Hepatocyte (in vitro differentiated cells): Measurements from ENCODE around the gene VAMP1. TPM values are rescaled to one million over a fixed set of nuclear protein-coding genes. Genes with fewer than 3 reads are reported as not detected.

Experiments used
- DNase-seq: peaks from one replicate; pipeline ENCODE4 v3.0.0-alpha.2; 2016; ENCODE audit warnings: low spot score
- H2AFZ ChIP-seq: fragments of 200-600 bp; sonication (generic); 2 replicates; pipeline ENCODE4 v1.6.0; 2016; ENCODE audit warnings: antibody characterized with exemption, mild to moderate bottlenecking
- H3K27ac ChIP-seq: fragments of 200-600 bp; sonication (generic); 2 replicates; pipeline ENCODE4 v1.5.1; 2016; ENCODE audit warnings: mild to moderate bottlenecking
- H3K27me3 ChIP-seq: fragments of 200-600 bp; sonication (generic); 2 replicates; pipeline ENCODE4 v1.6.1; 2016
- H3K36me3 ChIP-seq: fragments of 200-600 bp; sonication (generic); replicated peaks from 2 replicates; pipeline ENCODE4 v1.5.1; 2016; ENCODE audit warnings: low read depth; ENCODE audit not compliant: insufficient read depth
- H3K4me1 ChIP-seq: fragments of 200-600 bp; sonication (generic); 2 replicates; pipeline ENCODE4 v1.5.1; 2016; ENCODE audit warnings: mild to moderate bottlenecking, moderate library complexity; ENCODE audit not compliant: insufficient read depth
- H3K4me2 ChIP-seq: fragments of 200-600 bp; sonication (generic); 2 replicates; pipeline ENCODE4 v1.6.0; 2016
- H3K4me3 ChIP-seq: fragments of 200-600 bp; sonication (generic); 2 replicates; pipeline ENCODE4 v1.5.1; 2016; ENCODE audit warnings: mild to moderate bottlenecking
- H3K79me2 ChIP-seq: fragments of 200-600 bp; sonication (generic); 2 replicates; pipeline ENCODE4 v1.6.0; 2017; ENCODE audit warnings: mild to moderate bottlenecking
- H3K9me2 ChIP-seq: fragments of 200-600 bp; sonication (generic); replicated peaks from 2 replicates; pipeline ENCODE4 v1.6.0; 2017; ENCODE audit warnings: mild to moderate bottlenecking; ENCODE audit not compliant: insufficient read depth
- H3K9me3 ChIP-seq: fragments of 200-600 bp; sonication (generic); 2 replicates; pipeline ENCODE4 v1.5.1; 2016; ENCODE audit warnings: low read depth, mild to moderate bottlenecking
- H4K20me1 ChIP-seq: fragments of 200-600 bp; sonication (generic); 2 replicates; pipeline ENCODE4 v1.6.0; 2016; ENCODE audit warnings: mild to moderate bottlenecking; ENCODE audit not compliant: insufficient read depth, poor library complexity, severe bottlenecking
- EZH2 ChIP-seq: fragments of 200-600 bp; sonication (generic); IDR thresholded peaks from 2 replicates; pipeline ENCODE4 v1.6.1; 2016; ENCODE audit warnings: antibody characterized with exemption, mild to moderate bottlenecking, borderline replicate concordance
- EZH2phosphoT487 ChIP-seq: fragments of 200-600 bp; sonication (generic); IDR thresholded peaks from one replicate; pipeline ENCODE4 v1.6.1; 2018; ENCODE audit warnings: antibody characterized with exemption, mild to moderate bottlenecking, low read depth, moderate library complexity; ENCODE audit not compliant: unreplicated experiment, severe bottlenecking
- WGBS: methylation state at CpG from one replicate; pipeline ENCODE4 v1.1.6; 2016; ENCODE audit warnings: low lambda C conversion rate; ENCODE audit errors: missing lambda C conversion rate; 5-methylcytosine and 5-hydroxymethylcytosine counted together
- polyA plus RNA-seq: library from polyadenylated mRNA; unstranded; fragments of >200 nt; fragmentation: Nextera tagmentation; extraction: Ambion mirVana; gene quantifications from 2 replicates; pipeline ENCODE4 v1.2.1, GENCODE V29; 2016
- total RNA-seq: library from RNA; depleted of rRNA; stranded (reverse); fragments of >200 nt; gene quantifications from 2 replicates; pipeline ENCODE4 v1.2.3, GENCODE V29; 2014
- TF ChIP-seq, protein P1 (sequence below): fragments of 200-600 bp; sonication (generic); IDR thresholded peaks from 2 replicates; pipeline ENCODE4 v1.5.1; 2016; ENCODE audit warnings: antibody characterized with exemption, mild to moderate bottlenecking; ENCODE audit not compliant: poor library complexity

The VAMP1 gene, protein sequence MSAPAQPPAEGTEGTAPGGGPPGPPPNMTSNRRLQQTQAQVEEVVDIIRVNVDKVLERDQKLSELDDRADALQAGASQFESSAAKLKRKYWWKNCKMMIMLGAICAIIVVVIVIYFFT
- 0.88 and 5.0 TPM in 2 replicates for total RNA-seq
- 5.9 and 8.0 TPM in 2 replicates for polyA plus RNA-seq

DNA sequence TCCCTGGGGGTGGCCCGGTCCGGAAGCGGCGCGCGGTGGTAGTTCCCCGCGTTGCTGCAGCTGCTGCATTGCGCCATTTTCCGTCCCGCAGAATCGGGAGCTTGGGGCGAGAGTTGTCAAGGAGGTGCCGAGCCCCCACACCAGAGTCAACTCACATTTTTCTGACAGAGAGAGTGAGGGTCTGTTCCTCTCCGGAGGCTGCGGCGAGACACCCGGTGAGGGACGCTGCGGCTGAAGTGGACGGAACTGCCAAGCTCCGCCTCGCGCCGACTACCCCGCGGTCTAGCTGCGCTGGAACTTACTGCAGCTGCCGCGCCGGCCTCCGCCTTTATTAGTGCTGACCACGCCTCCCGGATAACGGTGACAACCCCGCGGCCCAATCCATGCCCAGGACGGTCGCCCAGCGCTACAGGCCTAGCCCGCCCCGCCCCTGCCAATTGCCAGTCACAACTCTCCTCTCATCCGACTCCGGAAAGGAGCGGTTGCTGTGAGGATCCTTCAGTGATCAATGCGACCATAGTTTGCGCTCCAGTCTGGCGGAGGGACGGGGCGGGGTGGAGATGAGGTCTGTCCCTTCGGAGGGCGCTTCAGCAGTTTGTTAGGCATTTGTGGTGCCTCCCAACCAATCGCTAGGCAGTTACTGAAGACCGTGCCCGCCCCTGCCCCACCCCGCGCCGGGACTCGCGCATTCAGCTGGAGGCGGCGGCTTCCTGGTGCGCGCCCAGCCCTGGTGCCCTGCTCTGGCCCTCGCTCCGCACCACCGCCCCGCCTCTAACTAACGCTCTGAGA is at the start of gene VAMP1:
VAMP1 (minus strand) TSS at position 303 of the 789 bp plus-strand sequence; CDS start at position 157, 146 bp downstream.
- no peak for TF ChIP-seq EZH2phosphoT487
- TF ChIP-seq, protein P1, sequence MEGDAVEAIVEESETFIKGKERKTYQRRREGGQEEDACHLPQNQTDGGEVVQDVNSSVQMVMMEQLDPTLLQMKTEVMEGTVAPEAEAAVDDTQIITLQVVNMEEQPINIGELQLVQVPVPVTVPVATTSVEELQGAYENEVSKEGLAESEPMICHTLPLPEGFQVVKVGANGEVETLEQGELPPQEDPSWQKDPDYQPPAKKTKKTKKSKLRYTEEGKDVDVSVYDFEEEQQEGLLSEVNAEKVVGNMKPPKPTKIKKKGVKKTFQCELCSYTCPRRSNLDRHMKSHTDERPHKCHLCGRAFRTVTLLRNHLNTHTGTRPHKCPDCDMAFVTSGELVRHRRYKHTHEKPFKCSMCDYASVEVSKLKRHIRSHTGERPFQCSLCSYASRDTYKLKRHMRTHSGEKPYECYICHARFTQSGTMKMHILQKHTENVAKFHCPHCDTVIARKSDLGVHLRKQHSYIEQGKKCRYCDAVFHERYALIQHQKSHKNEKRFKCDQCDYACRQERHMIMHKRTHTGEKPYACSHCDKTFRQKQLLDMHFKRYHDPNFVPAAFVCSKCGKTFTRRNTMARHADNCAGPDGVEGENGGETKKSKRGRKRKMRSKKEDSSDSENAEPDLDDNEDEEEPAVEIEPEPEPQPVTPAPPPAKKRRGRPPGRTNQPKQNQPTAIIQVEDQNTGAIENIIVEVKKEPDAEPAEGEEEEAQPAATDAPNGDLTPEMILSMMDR: peak; percentile 3
- H3K9me3 ChIP-seq: no peaks in the 10 kb centered on the region
- H3K27me3 ChIP-seq: no peaks in the 10 kb centered on the region
- DNase-seq: peak; percentile 98
- peak within 1 kb of the TSS; percentile 97 for H3K4me2 ChIP-seq
- H3K36me3 ChIP-seq: no peaks in the 10 kb centered on the region
- H3K4me1 ChIP-seq: peaks cover 7% of the 10 kb centered on the region
- no peaks in the 10 kb centered on the region for H3K9me2 ChIP-seq
- H3K79me2 ChIP-seq: peaks cover 13% of the 10 kb centered on the region
- H2AFZ ChIP-seq: peak within 1 kb of the TSS; percentile 70
- under 1% methylated on average over 56 of the region's 69 CpGs for WGBS
- H3K27ac ChIP-seq: peak within 1 kb of the TSS; percentile 87
- H3K4me3 ChIP-seq: peak within 1 kb of the TSS; percentile 77
- H4K20me1 ChIP-seq: no peaks in the 10 kb centered on the region

DNA sequence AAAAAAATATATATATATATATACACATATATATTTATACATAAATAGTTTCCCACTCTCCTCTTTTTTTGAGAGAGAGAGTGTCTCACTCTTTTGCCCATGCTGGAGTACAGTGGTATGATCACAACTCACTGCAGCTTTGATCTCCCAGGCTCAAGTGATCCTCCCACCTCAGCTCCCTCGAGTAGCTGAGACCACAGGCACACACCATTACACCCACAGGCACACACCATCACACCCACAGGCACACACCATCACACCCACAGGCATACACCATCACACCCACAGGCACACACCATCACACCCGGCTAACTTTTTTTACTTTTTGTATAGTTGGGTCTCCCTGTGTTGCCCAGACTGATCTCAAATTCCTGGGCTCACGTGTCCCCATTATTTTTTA is 49.7 kb upstream of the VAMP1 start:
- no peak for TF ChIP-seq EZH2phosphoT487
- TF ChIP-seq, protein P1: no peak
- no peak for TF ChIP-seq EZH2
- WGBS: 93% methylated on average over 3 of the region's 3 CpGs
- no peak for DNase-seq
- Histone ChIP-seq H3K4me1 (no peaks in the 10 kb centered on the region), H3K27ac (no peak overlapping the region), H3K4me2 (no peak overlapping the region), H3K9me3 (no peaks in the 10 kb centered on the region), H3K9me2 (no peaks in the 10 kb centered on the region), H3K36me3 (no peaks in the 10 kb centered on the region), H2AFZ (no peak overlapping the region), H3K4me3 (no peak overlapping the region), H3K27me3 (no peaks in the 10 kb centered on the region), H3K79me2 (no peaks in the 10 kb centered on the region), H4K20me1 (no peaks in the 10 kb centered on the region)

DNA sequence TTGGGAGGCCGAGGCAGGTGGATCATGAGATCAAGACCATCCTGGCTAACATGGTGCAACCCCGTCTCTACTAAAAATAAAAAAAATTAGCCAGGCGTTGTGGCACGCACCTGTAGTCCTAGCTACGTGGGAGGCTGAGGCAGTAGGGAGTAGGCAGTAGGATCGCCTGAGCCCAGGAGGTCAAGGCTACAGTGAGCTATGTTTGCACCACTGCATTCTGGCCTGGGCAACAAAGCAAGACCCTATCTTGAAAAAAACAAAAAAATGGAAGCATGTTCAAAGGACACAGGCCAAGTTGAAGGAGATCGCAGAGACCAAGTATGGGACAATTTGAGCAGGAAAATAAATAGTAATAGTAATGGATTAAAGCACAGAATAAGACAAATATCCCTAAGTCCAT is 37.6 kb upstream of the VAMP1 start:
- no peak overlapping the region for H3K4me2 ChIP-seq
- peaks cover 4% of the 10 kb centered on the region for H3K4me1 ChIP-seq
- DNase-seq: no peak
- TF ChIP-seq, protein P1: no peak
- TF ChIP-seq EZH2phosphoT487 (no peak), EZH2 (no peak)
- no peak overlapping the region for H2AFZ ChIP-seq
- H3K27ac ChIP-seq: peak overlapping the region; percentile 81
- H3K9me2 ChIP-seq: no peaks in the 10 kb centered on the region
- H3K9me3 ChIP-seq: no peaks in the 10 kb centered on the region
- H3K27me3 ChIP-seq: no peaks in the 10 kb centered on the region
- no peaks in the 10 kb centered on the region for H4K20me1 ChIP-seq
- peaks cover 26% of the 10 kb centered on the region for H3K79me2 ChIP-seq
- 94% methylated on average over 7 of the region's 7 CpGs for WGBS
- H3K36me3 ChIP-seq: no peaks in the 10 kb centered on the region
- H3K4me3 ChIP-seq: no peak overlapping the region
